GM12865 (cell line): ENCODE measurements around the gene SH2D1A.
"Not testable (repeated sequence)": the region's sequence is repeated elsewhere in the genome, so short reads cannot be mapped to it uniquely, and the experiment has no call there.

Experiments
- DNase-seq: peaks from one replicate; pipeline ENCODE4 v3.0.0; 2010; ENCODE audit warnings: low read depth
- H3K4me3 ChIP-seq: 2 replicates; pipeline ENCODE4 v1.5.1; 2011; ENCODE audit warnings: mild to moderate bottlenecking, low read depth, low read length, control low read depth
- TF ChIP-seq, protein P1 (sequence below): IDR thresholded peaks from 2 replicates; pipeline ENCODE4 v1.5.1; 2011; ENCODE audit warnings: low read length, control low read depth, low read depth, inconsistent platforms; ENCODE audit not compliant: insufficient read depth; ENCODE audit errors: missing control alignments

SH2D1A gene

GRCh38 chrX:124405868-124406267 is 59.5 kb downstream of the SH2D1A start:
- TF ChIP-seq, protein P1, sequence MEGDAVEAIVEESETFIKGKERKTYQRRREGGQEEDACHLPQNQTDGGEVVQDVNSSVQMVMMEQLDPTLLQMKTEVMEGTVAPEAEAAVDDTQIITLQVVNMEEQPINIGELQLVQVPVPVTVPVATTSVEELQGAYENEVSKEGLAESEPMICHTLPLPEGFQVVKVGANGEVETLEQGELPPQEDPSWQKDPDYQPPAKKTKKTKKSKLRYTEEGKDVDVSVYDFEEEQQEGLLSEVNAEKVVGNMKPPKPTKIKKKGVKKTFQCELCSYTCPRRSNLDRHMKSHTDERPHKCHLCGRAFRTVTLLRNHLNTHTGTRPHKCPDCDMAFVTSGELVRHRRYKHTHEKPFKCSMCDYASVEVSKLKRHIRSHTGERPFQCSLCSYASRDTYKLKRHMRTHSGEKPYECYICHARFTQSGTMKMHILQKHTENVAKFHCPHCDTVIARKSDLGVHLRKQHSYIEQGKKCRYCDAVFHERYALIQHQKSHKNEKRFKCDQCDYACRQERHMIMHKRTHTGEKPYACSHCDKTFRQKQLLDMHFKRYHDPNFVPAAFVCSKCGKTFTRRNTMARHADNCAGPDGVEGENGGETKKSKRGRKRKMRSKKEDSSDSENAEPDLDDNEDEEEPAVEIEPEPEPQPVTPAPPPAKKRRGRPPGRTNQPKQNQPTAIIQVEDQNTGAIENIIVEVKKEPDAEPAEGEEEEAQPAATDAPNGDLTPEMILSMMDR, result no peak
- no peak overlapping the region for H3K4me3 ChIP-seq
- no peak for DNase-seq

DNA sequence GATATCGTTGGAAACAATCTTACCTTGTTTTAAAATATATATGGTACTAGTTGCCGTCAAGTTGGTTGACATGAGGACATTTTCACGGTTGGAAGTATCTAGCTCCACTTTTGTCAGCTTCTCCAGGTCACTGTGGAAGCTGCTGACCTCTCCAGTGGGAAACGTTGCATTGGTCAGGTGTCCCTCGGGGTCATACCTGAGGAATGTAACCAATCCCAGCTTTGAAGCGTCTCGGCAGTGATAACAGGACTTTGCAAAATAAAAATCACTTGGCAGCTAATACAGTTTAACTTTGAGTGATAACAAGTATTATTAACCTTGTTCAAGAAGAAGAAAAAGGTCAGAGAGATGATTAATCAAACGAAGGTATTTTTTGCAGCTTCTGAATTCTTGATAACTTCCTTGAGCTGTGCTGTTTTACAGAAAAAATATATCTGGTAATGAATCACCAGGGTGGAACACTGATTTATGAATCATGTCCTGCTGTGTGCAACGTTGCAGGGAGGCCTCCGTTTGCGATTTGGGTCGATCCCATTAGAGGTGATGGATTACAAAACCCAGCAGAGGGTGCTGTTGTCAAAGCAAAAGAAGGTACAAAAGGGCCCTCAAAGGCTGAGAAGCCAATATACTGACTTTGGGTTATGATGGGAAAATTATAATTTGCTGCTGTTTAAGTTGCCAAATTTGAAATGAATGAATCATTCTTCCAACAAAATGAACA is 60.1 kb downstream of the SH2D1A start:
- TF ChIP-seq, protein P1, result peak; percentile 35
- peak; percentile 47 for DNase-seq
- H3K4me3 ChIP-seq, result no peak overlapping the region

DNA sequence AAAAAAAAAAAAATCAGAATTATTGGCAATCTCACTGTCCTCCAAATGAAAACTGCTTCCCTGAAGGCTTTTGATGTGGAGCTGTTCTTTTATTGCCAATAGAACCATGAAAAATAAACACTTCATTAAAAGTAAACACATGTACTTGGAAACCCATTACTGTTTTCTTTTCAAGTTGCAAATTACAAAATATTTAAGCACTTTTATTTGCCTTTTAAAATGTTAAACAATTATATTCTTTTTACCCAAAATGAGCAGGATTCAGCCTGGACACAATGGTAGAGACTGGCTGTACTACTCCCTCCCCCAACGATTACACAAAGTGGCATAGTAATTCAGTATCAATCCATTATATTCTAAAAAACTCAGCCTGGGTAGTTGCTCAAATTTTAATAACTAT is 60.9 kb downstream of the SH2D1A start:
- TF ChIP-seq, protein P1, result no peak
- no peak overlapping the region for H3K4me3 ChIP-seq
- DNase-seq, result no peak

DNA sequence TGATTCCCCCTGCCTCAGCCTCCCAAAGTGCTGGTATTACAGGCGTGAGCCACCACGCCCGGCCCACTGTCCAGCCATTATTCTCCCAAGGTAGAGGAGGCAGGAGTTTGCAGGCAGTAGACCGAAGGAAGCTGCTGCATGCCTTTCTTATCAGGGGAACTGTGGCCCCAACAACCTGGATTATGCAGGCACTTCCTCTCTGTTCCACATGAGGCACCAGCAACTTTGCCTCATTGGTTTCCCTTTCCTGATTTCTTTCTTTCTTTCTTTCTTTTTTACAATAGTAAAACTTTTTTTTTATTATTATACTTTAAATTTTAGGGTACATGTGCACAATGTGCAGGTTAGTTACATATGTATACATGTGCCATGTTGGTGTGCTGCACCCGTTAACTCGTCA is 62.0 kb downstream of the SH2D1A start:
- H3K4me3 ChIP-seq, DNase-seq: not testable (repeated sequence)

DNA sequence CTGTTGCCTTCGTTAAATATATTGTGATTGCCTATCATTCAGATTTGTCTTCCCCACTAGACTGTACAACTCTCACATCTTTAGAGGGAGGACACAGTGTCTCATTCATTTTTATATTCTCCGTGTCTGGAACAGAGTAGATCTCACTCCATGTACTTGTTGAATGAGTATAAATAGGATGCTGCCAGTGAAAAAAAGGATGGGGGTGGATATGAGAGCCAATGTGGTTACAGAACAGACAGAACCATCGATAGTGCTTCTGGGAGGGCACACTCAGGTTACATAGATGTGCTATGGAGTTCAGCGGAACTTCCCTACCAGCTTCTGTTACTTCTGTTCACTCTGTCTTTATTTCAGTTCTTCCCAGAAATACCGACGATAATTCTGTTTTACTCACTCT is 66.9 kb downstream of the SH2D1A start:
- TF ChIP-seq, protein P1, result no peak
- no peak for DNase-seq
- no peak overlapping the region for H3K4me3 ChIP-seq

DNA sequence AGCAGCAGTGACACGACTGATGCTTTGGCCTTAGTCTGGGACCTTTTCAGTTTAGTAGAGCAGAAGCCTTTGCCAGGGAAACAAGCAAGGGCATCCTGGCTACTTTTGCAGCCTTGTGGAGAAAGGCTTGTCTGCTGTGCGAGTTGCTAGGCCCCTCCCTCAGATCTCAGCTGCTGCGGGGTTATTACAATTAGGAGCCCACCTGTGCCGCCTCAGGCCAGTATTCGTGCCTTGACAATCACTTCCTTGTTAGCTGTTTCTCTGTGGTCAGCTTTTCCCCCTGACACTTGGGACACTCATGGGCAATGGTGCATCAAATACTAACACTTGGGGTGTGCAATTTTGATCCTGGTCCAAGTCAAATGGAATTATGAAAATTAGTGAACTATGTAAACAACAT is 67.9 kb downstream of the SH2D1A start:
- TF ChIP-seq, protein P1, result no peak
- no peak for DNase-seq

GRCh38 chrX:124415115-124415800 is 68.9 kb downstream of the SH2D1A start:
- no peak for DNase-seq
- TF ChIP-seq, protein P1, result no peak
- H3K4me3 ChIP-seq, result no peak overlapping the region

More for the DNA sequence above, 67.9 kb downstream of the SH2D1A start:
- H3K4me3 ChIP-seq, result no peak overlapping the region
